IMR-90 (cell line): Measurements from ENCODE around the gene SNCG. TPM values are rescaled to one million over a fixed set of nuclear protein-coding genes. Genes with fewer than 3 reads are reported as not detected.

ENCODE experiments used
- ATAC-seq: fragments of 200-7000 bp; cut with Tn5 transposase; 2 replicates; pipeline ENCODE4 v1.9.1; 2020; ENCODE audit warnings: low read depth, mild to moderate bottlenecking, moderate library complexity
- BruUV-seq: library from RNA; stranded (reverse); fragments of 400-500 nt; replicated peaks from 2 replicates; lab custom pipeline; 2021; lab: Mats Ljungman, UMichigan
- CTCF ChIA-PET: fragments of 300-600 bp; formaldehyde crosslinking; extraction: SDS; loops from one replicate; lab custom pipeline; 2021; ENCODE audit warnings: antibody characterized with exemption; lab: Yijun Ruan, JAX
- POLR2A ChIA-PET: fragments of 300-600 bp; sonication (Branson Sonifier 250); formaldehyde crosslinking; loops from one replicate; lab custom pipeline; 2022; ENCODE audit warnings: antibody characterized with exemption; ENCODE audit not compliant: unreplicated experiment; lab: Charles Lee
- DNase-seq: peaks from one replicate; pipeline ENCODE4 v3.0.0; 2013
- H2AFZ ChIP-seq: replicated peaks from 2 replicates; pipeline ENCODE3; 2013; ENCODE audit warnings: low read length, mild to moderate bottlenecking; ENCODE audit not compliant: poor library complexity
- H2AK5ac ChIP-seq: 2 replicates; pipeline ENCODE4 v1.6.1; 2013; ENCODE audit warnings: low read depth, low read length, inconsistent platforms
- H2AK9ac ChIP-seq: replicated peaks from 2 replicates; pipeline ENCODE3; 2013; ENCODE audit warnings: mild to moderate bottlenecking, low read depth, low read length, moderate library complexity; ENCODE audit not compliant: poor library complexity
- H2BK120ac ChIP-seq: 2 replicates; pipeline ENCODE4 v1.6.1; 2013; ENCODE audit warnings: low read depth, low read length, inconsistent platforms
- H2BK15ac ChIP-seq: 3 replicates; pipeline ENCODE4 v1.6.1; 2013; ENCODE audit warnings: low read depth, low read length, inconsistent platforms
- H2BK20ac ChIP-seq: 2 replicates; pipeline ENCODE4 v1.6.1; 2013; ENCODE audit warnings: low read depth, mild to moderate bottlenecking, inconsistent platforms, low read length, moderate library complexity
- H2BK5ac ChIP-seq: 2 replicates; pipeline ENCODE4 v1.6.1; 2013; ENCODE audit warnings: mild to moderate bottlenecking, low read depth, low read length, inconsistent platforms; ENCODE audit not compliant: poor library complexity, severe bottlenecking
- H3K14ac ChIP-seq: replicated peaks from 2 replicates; pipeline ENCODE4 v1.6.1; 2013; ENCODE audit warnings: low read depth, low read length, inconsistent platforms
- H3K18ac ChIP-seq: 2 replicates; pipeline ENCODE4 v1.6.1; 2013; ENCODE audit warnings: low read depth, low read length, control low read depth
- H3K23ac ChIP-seq: 2 replicates; pipeline ENCODE4 v1.6.1; 2013; ENCODE audit warnings: low read depth, low read length, inconsistent platforms
- H3K27ac ChIP-seq: 2 replicates; pipeline ENCODE4 v1.5.1; 2013; ENCODE audit warnings: mild to moderate bottlenecking, control low read depth, low read length; ENCODE audit not compliant: insufficient read depth
- H3K27me3 ChIP-seq: 2 replicates; pipeline ENCODE4 v1.6.1; 2013; ENCODE audit warnings: low read length; ENCODE audit not compliant: control insufficient read depth, insufficient read depth
- H3K36me3 ChIP-seq: 2 replicates; pipeline ENCODE4 v1.6.1; 2013; ENCODE audit warnings: low read length, mixed read lengths; ENCODE audit not compliant: control insufficient read depth, insufficient read depth
- H3K4ac ChIP-seq: 2 replicates; pipeline ENCODE4 v1.6.1; 2013; ENCODE audit warnings: low read depth, low read length, inconsistent platforms
- H3K4me1 ChIP-seq: 2 replicates; pipeline ENCODE4 v1.6.1; 2013; ENCODE audit warnings: low read length, mixed read lengths; ENCODE audit not compliant: control insufficient read depth, insufficient read depth
- H3K4me2 ChIP-seq: 2 replicates; pipeline ENCODE4 v1.6.1; 2013; ENCODE audit warnings: low read depth, mild to moderate bottlenecking, control low read depth, low read length, moderate library complexity
- H3K4me3 ChIP-seq: 2 replicates; pipeline ENCODE4 v1.5.1; 2013; ENCODE audit warnings: low read depth, mild to moderate bottlenecking, control low read depth, low read length, moderate library complexity; ENCODE audit not compliant: insufficient read depth
- H3K56ac ChIP-seq: 2 replicates; pipeline ENCODE4 v1.6.1; 2013; ENCODE audit warnings: low read length, inconsistent platforms; ENCODE audit not compliant: insufficient read depth; ENCODE audit errors: extremely low read depth
- H3K79me1 ChIP-seq, 2 experiments: 2 replicates each; pipeline ENCODE4 v1.6.1; 2013; ENCODE audit warnings: low read length in 2 of 2, inconsistent platforms in 1 of 2, low read depth in 1 of 2
- H3K9ac ChIP-seq: 2 replicates; pipeline ENCODE4 v1.6.1; 2013; ENCODE audit warnings: low read depth, low read length, control low read depth
- H3K9me1 ChIP-seq: 2 replicates; pipeline ENCODE4 v1.6.1; 2013; ENCODE audit warnings: low read length, inconsistent platforms; ENCODE audit not compliant: insufficient read depth
- H3K9me3 ChIP-seq: 2 replicates; pipeline ENCODE4 v1.6.1; 2013; ENCODE audit warnings: low read length; ENCODE audit not compliant: control insufficient read depth, insufficient read depth
- H4K20me1 ChIP-seq: 2 replicates; pipeline ENCODE4 v1.6.1; 2013; ENCODE audit warnings: low read length, inconsistent platforms; ENCODE audit not compliant: insufficient read depth
- H4K5ac ChIP-seq: 2 replicates; pipeline ENCODE4 v1.6.1; 2013; ENCODE audit warnings: mild to moderate bottlenecking, low read depth, low read length, control low read depth
- H4K8ac ChIP-seq, 2 experiments: 2 replicates each; pipeline ENCODE4 v1.6.1; 2013; ENCODE audit warnings: low read depth in 2 of 2, low read length in 2 of 2, control low read depth in 1 of 2, inconsistent platforms in 1 of 2
- H4K91ac ChIP-seq: 2 replicates; pipeline ENCODE4 v1.6.1; 2013; ENCODE audit warnings: low read depth, low read length, inconsistent platforms; ENCODE audit not compliant: insufficient read depth
- CEBPB ChIP-seq: IDR thresholded peaks from 2 replicates; pipeline ENCODE4 v1.6.1; 2012; ENCODE audit warnings: low read depth, low read length, improper control_type of control experiment
- CHD1 ChIP-seq: IDR thresholded peaks from 2 replicates; pipeline ENCODE4 v1.6.1; 2012; ENCODE audit warnings: low read depth, low read length, improper control_type of control experiment
- CTCF ChIP-seq: conservative IDR thresholded peaks from 2 replicates; pipeline ENCODE4 v1.5.1; 2012; ENCODE audit warnings: mild to moderate bottlenecking, low read depth, low read length, improper control_type of control experiment
- FOS ChIP-seq: fragments of 150-350 bp; IDR thresholded peaks from 2 replicates; pipeline ENCODE4 v1.6.1; 2016; ENCODE audit warnings: low read depth, low read length
- MAFK ChIP-seq: IDR thresholded peaks from 2 replicates; pipeline ENCODE4 v1.6.1; 2012; ENCODE audit warnings: low read depth, low read length, improper control_type of control experiment
- MXI1 ChIP-seq: IDR thresholded peaks from 2 replicates; pipeline ENCODE4 v1.6.1; 2012; ENCODE audit warnings: low read depth, mild to moderate bottlenecking, low read length, moderate library complexity, borderline replicate concordance
- NFE2L2 ChIP-seq: fragments of 150-350 bp; IDR thresholded peaks from 2 replicates; pipeline ENCODE4 v1.6.1; 2016; ENCODE audit warnings: low read depth, mild to moderate bottlenecking, low read length
- POLR2A ChIP-seq: IDR thresholded peaks from 2 replicates; pipeline ENCODE4 v1.6.1; 2012; ENCODE audit warnings: mild to moderate bottlenecking, low read depth, low read length
- RFX5 ChIP-seq: IDR thresholded peaks from 2 replicates; pipeline ENCODE4 v1.8.0; 2012; ENCODE audit warnings: low read depth, mild to moderate bottlenecking, low read length, moderate library complexity
- SMC3 ChIP-seq: fragments of 150-350 bp; IDR thresholded peaks from 2 replicates; pipeline ENCODE4 v1.6.1; 2016; ENCODE audit warnings: low read depth, mild to moderate bottlenecking, antibody characterized with exemption, low read length, moderate library complexity
- USF2 ChIP-seq: fragments of 150-350 bp; IDR thresholded peaks from 2 replicates; pipeline ENCODE4 v1.6.1; 2017; ENCODE audit warnings: mild to moderate bottlenecking, antibody characterized with exemption, low read length, low read depth
- WGBS, 2 experiments: methylation state at CpG; one replicate each; pipeline versions ENCODE4 v1.1.5 to v1.1.7; 2013; ENCODE audit warnings: missing lambda C conversion rate in 2 of 2; ENCODE audit not compliant: insufficient read length in 1 of 2; ENCODE audit errors: extremely low coverage in 2 of 2; 5-methylcytosine and 5-hydroxymethylcytosine counted together
- dilution Hi-C: fragments of 300-500 bp; cut with HindIII; formaldehyde crosslinking; loops from one replicate; pipeline ENCODE4 v1.14.3; 2018; ENCODE audit warnings: low sequenced_read_pairs; ENCODE audit not compliant: unreplicated experiment
- in situ Hi-C: fragments of 300-500 bp; cut with MboI; formaldehyde crosslinking; loops from 3 replicates; pipeline ENCODE4 v1.14.3; 2019; ENCODE audit warnings: low sequenced_read_pairs, inconsistent platforms, mixed read lengths
- intact Hi-C: fragments of 100-400 bp; cut with micrococcal nuclease; formaldehyde crosslinking; loops from 2 replicates; pipeline ENCODE4 v1.10.0; 2022
- polyA plus RNA-seq, 3 experiments: library from polyadenylated mRNA; depleted of rRNA; stranded (reverse); fragments of >200 nt; gene quantifications; 2 replicates each; pipeline ENCODE4 v1.2.3, GENCODE V29; 2012; ENCODE audit warnings: low replicate concordance in 1 of 3
- total RNA-seq: library from RNA; depleted of rRNA; stranded (reverse); fragments of >200 nt; gene quantifications from 2 replicates; pipeline ENCODE4 v1.2.3, GENCODE V29; 2012

SNCG gene
- total and polyA plus RNA-seq, 2 of the 4 experiments (the other 2 are of a cell fraction): 10.6 to 19.0 TPM

- ChIA-PET CTCF (no interaction called here), POLR2A (interaction anchor here (0.6 kb wide), 1 partner anchor 17 kb away, joined by 6 read pairs; no protein-coding TSS in a partner anchor)
- Histone ChIP-seq H3K56ac (no peak overlapping the region), H3K9me1 (no peaks in the 10 kb centered on the region), H4K5ac (no peak overlapping the region), H2AK5ac (no peak overlapping the region), H3K23ac (no peak overlapping the region), H4K8ac (no peak overlapping the region), H4K20me1 (no peaks in the 10 kb centered on the region), H2BK20ac (no peak overlapping the region), H3K9me3 (no peaks in the 10 kb centered on the region), H2BK120ac (no peak overlapping the region), H3K4ac (no peak overlapping the region), H2AFZ (no peak overlapping the region), H2AK9ac (no peak overlapping the region), H3K27ac (no peak overlapping the region), H3K14ac (no peak overlapping the region), H3K36me3 (no peaks in the 10 kb centered on the region), H3K79me1 (no peaks in the 10 kb centered on the region), H3K4me3 (no peak overlapping the region), H4K91ac (no peak overlapping the region), H2BK15ac (no peak overlapping the region), H3K4me1 (no peaks in the 10 kb centered on the region), H2BK5ac (no peak overlapping the region), H3K27me3 (peaks cover 5% of the 10 kb centered on the region; the same call in 1 of the 2 replicates), H3K9ac (no peak overlapping the region), H3K18ac (no peak overlapping the region), H3K4me2 (no peak overlapping the region)
- in situ Hi-C loops: no loop called here
- dilution Hi-C loops: no loop called here
- TF ChIP-seq RFX5: no peak
- TF ChIP-seq USF2: no peak
- TF ChIP-seq SMC3: no peak
- no peak for TF ChIP-seq MAFK
- no peak for TF ChIP-seq FOS
- TF ChIP-seq CEBPB: no peak
- TF ChIP-seq CTCF: no peak
- TF ChIP-seq NFE2L2: no peak
- no peak for TF ChIP-seq MXI1
- TF ChIP-seq CHD1: no peak
- no peak for TF ChIP-seq POLR2A
- no peak for DNase-seq
- ATAC-seq: no peak
- no CpG with 5 or more reads among the region's 1 CpG for WGBS, 2 experiments
- no TSS peak for BruUV-seq
- intact Hi-C loops: no loop called here
Observed at GRCh38 chr10:86988520-86988919, 30.1 kb downstream of the SNCG start.
